CD8-positive, alpha-beta memory T cell (primary cell): ENCODE measurements around the gene STIL. TPM values are rescaled to one million over a fixed set of nuclear protein-coding genes. Genes with fewer than 3 reads are reported as not detected.
"Not testable (repeated sequence)": the region's sequence is repeated elsewhere in the genome, so short reads cannot be mapped to it uniquely, and the experiment has no call there.

ENCODE experiments used
- CTCF ChIA-PET: fragments of 350-600 bp; sonication (Branson Sonifier 250); formaldehyde crosslinking; loops from one replicate; lab custom pipeline; 2021; ENCODE audit warnings: antibody characterized with exemption; lab: Charles Lee
- POLR2A ChIA-PET: fragments of 350-600 bp; sonication (Branson Sonifier 250); formaldehyde crosslinking; loops from one replicate; lab custom pipeline; 2021; ENCODE audit warnings: antibody characterized with exemption; lab: Charles Lee
- DNase-seq, 5 donors: peaks; one replicate each; pipeline versions ENCODE4 v3.0.0 to v3.0.0-alpha.2; 2020 to 2022; ENCODE audit warnings: mixed read lengths in 1 of 5
- H3K27ac ChIP-seq: one replicate; pipeline ENCODE4 v1.7.0; 2013; ENCODE audit warnings: low read depth, mild to moderate bottlenecking, low read length, moderate library complexity
- H3K27me3 ChIP-seq: 2 replicates; pipeline ENCODE4 v1.7.0; 2013; ENCODE audit warnings: low read length, mild to moderate bottlenecking; ENCODE audit not compliant: insufficient read depth, poor library complexity, severe bottlenecking
- H3K36me3 ChIP-seq: 2 replicates; pipeline ENCODE4 v1.7.0; 2013; ENCODE audit warnings: mild to moderate bottlenecking, low read length, moderate library complexity; ENCODE audit not compliant: insufficient read depth
- H3K4me1 ChIP-seq: 2 replicates; pipeline ENCODE4 v1.7.0; 2013; ENCODE audit warnings: mild to moderate bottlenecking, low read length, moderate library complexity; ENCODE audit not compliant: insufficient read depth
- H3K4me3 ChIP-seq: 2 replicates; pipeline ENCODE4 v1.7.0; 2013; ENCODE audit warnings: mild to moderate bottlenecking, low read length
- H3K9me3 ChIP-seq: 2 replicates; pipeline ENCODE4 v1.7.0; 2013; ENCODE audit warnings: mild to moderate bottlenecking, low read length
- H3K27ac Mint-ChIP-seq, 8 donors: one replicate each; pipeline ENCODE4 v1.8.0; 2020 to 2021; ENCODE audit warnings: mixed read lengths in 8 of 8, mild to moderate bottlenecking in 6 of 8, inconsistent platforms in 3 of 8, moderate library complexity in 3 of 8
- H3K27me3 Mint-ChIP-seq, 2 donors: one replicate each; pipeline ENCODE4 v1.8.0; 2020 to 2021; ENCODE audit warnings: mixed read lengths in 2 of 2, mild to moderate bottlenecking in 1 of 2, moderate library complexity in 1 of 2
- H3K36me3 Mint-ChIP-seq, 3 donors: one replicate each; pipeline ENCODE4 v1.8.0; 2020 to 2021; ENCODE audit warnings: mixed read lengths in 3 of 3, inconsistent platforms in 1 of 3, mild to moderate bottlenecking in 1 of 3
- H3K4me1 Mint-ChIP-seq, 3 donors: one replicate each; pipeline ENCODE4 v1.8.0; 2020 to 2021; ENCODE audit warnings: mixed read lengths in 3 of 3, inconsistent platforms in 1 of 3, mild to moderate bottlenecking in 1 of 3
- H3K4me3 Mint-ChIP-seq, 7 donors: one replicate each; pipeline ENCODE4 v1.8.0; 2020 to 2021; ENCODE audit warnings: mixed read lengths in 7 of 7, mild to moderate bottlenecking in 6 of 7, moderate library complexity in 4 of 7, inconsistent platforms in 2 of 7
- H3K9me3 Mint-ChIP-seq, 5 donors: one replicate each; pipeline ENCODE4 v1.8.0; 2020 to 2022; ENCODE audit warnings: mixed read lengths in 5 of 5, mild to moderate bottlenecking in 3 of 5, moderate library complexity in 2 of 5, inconsistent platforms in 1 of 5
- polyA plus RNA-seq: library from polyadenylated mRNA; unstranded; fragments of 300-500 nt; fragmentation: Illumina TruSeq; gene quantifications from one replicate; pipeline ENCODE4 v1.2.3, GENCODE V29; 2021
- total RNA-seq, 2 experiments: library from RNA; stranded (reverse); gene quantifications; one replicate each; pipeline ENCODE4 v1.2.3, GENCODE V29; 2021

The STIL gene
- total and polyA plus RNA-seq, 3 experiments from 2014 or later: 0.15 to 19.1 (median 18.4) TPM

DNA sequence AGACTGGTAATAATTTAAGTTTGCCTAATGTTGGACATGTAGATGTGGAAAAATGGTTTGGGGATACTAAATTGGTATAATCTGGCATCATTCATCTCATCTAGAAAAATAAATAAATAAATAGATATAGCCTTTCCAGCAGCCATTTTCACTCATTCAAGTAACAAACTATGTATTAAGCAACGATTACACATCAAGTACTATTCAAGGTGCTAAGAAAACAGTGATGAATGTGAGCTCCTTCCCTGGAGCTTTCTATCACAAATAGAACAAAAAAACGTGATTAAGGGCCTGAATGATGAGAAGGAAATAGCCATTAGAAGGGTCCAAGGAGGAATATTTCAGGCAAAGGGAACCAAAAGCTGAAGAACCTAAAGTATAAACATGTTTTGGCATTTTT is 37.1 kb downstream of the STIL start:
- Histone ChIP-seq H3K27me3 (no peaks in the 10 kb centered on the region), H3K4me3 (no peak overlapping the region), H3K36me3 (no peaks in the 10 kb centered on the region), H3K27ac (no peak overlapping the region), H3K4me1 (no peaks in the 10 kb centered on the region), H3K9me3 (no peaks in the 10 kb centered on the region)
- Mint-ChIP-seq H3K4me3 (no peak overlapping the region), H3K27ac (peak overlapping the region in 1 of 8 donors; percentile 35), H3K4me1 (peaks cover 0 to 4% (median 0%) of the 10 kb centered on the region in 3 donors), H3K9me3 (no peaks in the 10 kb centered on the region), H3K36me3 (peaks cover 0 to 6% (median 6%) of the 10 kb centered on the region in 3 donors), H3K27me3 (no peaks in the 10 kb centered on the region)
- ChIA-PET CTCF (no interaction called here), POLR2A (interaction anchor here (1.0 kb wide), 1 partner anchor 38 kb away, joined by 3 read pairs; no protein-coding TSS in a partner anchor)
- no peak for DNase-seq

DNA sequence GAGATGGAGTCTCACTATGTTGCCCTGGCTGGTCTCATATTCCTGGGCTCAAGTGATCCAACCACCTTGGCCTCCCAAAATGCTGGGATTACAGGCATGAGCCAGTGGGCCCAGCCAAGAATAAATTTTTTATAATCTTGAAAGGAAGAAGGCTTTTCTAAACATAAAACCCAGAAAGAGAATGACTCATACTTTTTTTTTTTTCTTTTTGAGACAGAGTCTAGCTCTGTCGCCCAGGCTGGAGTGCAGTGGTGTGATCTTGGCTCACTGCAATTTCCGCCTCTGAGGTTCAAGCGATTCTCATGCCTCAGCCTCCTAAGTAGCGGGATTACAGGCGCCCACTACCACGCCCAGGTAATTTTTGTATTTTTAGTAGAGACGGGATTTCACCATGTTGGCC is 38.1 kb downstream of the STIL start:
- not testable (repeated sequence) for H3K4me1 Mint-ChIP-seq, H3K27me3 Mint-ChIP-seq
- CTCF ChIA-PET: interaction anchor here (1.5 kb wide), 1 partner anchor 13 kb away, joined by 3 read pairs; no protein-coding TSS in a partner anchor

GRCh38 chr1:47265529-47265928 is 48.4 kb downstream of the STIL start:
- CTCF ChIA-PET: interaction anchor here (1.4 kb wide), 1 partner anchor 171 kb away, joined by 3 read pairs; no protein-coding TSS in a partner anchor
- H3K9me3 Mint-ChIP-seq, H3K4me3 Mint-ChIP-seq, H3K27me3 Mint-ChIP-seq, H3K27ac ChIP-seq, H3K9me3 ChIP-seq, H3K27ac Mint-ChIP-seq, H3K4me1 Mint-ChIP-seq, DNase-seq, POLR2A ChIA-PET, H3K36me3 ChIP-seq, H3K27me3 ChIP-seq, H3K36me3 Mint-ChIP-seq, H3K4me3 ChIP-seq, H3K4me1 ChIP-seq: not testable (repeated sequence)

More for the DNA sequence above, 38.1 kb downstream of the STIL start:
- H3K9me3 ChIP-seq, H3K27me3 ChIP-seq, H3K4me3 Mint-ChIP-seq, H3K9me3 Mint-ChIP-seq, H3K36me3 Mint-ChIP-seq, H3K4me1 ChIP-seq, H3K36me3 ChIP-seq, H3K4me3 ChIP-seq, DNase-seq, H3K27ac ChIP-seq: not testable (repeated sequence)
- POLR2A ChIA-PET: interaction anchor here (1.0 kb wide), 1 partner anchor 39 kb away, joined by 3 read pairs; no protein-coding TSS in a partner anchor
- H3K27ac Mint-ChIP-seq: peak overlapping the region in 1 of 8 donors; percentile 51

GRCh38 chr1:47262787-47263413 is 51.0 kb downstream of the STIL start:
- ChIA-PET POLR2A (no interaction called here), CTCF (interaction anchor here (0.8 to 2.5 kb wide), 7 partner anchors 9 to 175 kb away, joined by 3 to 16 read pairs (median 4); partner anchors contain the start of gene FOXD2)
- Histone ChIP-seq H3K27ac (no peak overlapping the region), H3K36me3 (no peaks in the 10 kb centered on the region), H3K9me3 (no peaks in the 10 kb centered on the region), H3K4me3 (no peak overlapping the region), H3K4me1 (no peaks in the 10 kb centered on the region), H3K27me3 (no peaks in the 10 kb centered on the region)
- peak in 1 of 5 donors; percentile 3 for DNase-seq
- H3K27ac Mint-ChIP-seq: no peak overlapping the region
- H3K4me3 Mint-ChIP-seq: no peak overlapping the region
- H3K27me3 Mint-ChIP-seq: no peaks in the 10 kb centered on the region
- H3K4me1 Mint-ChIP-seq: no peaks in the 10 kb centered on the region
- no peaks in the 10 kb centered on the region for H3K36me3 Mint-ChIP-seq
- no peaks in the 10 kb centered on the region for H3K9me3 Mint-ChIP-seq

DNA sequence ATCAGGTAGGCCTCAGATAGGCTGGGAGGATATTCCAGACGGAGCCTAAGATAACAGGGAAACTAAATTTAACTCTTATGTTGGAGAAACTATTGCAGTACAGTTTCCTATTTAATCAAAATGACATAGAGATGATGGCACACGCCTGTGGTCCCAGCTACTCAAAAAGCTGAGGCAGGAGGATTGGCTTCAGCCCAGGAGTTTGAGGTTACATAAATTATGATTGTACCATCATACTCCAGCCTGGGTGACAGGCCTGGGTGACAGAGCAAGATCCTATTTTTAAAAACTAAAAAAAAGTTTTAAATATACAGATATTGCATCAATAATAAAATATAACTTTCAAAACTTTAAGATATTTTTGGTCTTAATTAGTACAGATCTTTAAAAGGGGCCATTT is 56.7 kb downstream of the STIL start:
- H3K27ac ChIP-seq: no peak overlapping the region
- Mint-ChIP-seq H3K36me3 (no peaks in the 10 kb centered on the region), H3K27me3 (no peaks in the 10 kb centered on the region), H3K27ac (no peak overlapping the region), H3K9me3 (no peaks in the 10 kb centered on the region), H3K4me1 (no peaks in the 10 kb centered on the region), H3K4me3 (no peak overlapping the region)
- ChIA-PET CTCF (no interaction called here), POLR2A (no interaction called here)
- no peak overlapping the region for H3K4me3 ChIP-seq
- no peaks in the 10 kb centered on the region for H3K4me1 ChIP-seq
- DNase-seq: no peak
- H3K36me3 ChIP-seq: no peaks in the 10 kb centered on the region
- H3K27me3 ChIP-seq: no peaks in the 10 kb centered on the region
- no peaks in the 10 kb centered on the region for H3K9me3 ChIP-seq

DNA sequence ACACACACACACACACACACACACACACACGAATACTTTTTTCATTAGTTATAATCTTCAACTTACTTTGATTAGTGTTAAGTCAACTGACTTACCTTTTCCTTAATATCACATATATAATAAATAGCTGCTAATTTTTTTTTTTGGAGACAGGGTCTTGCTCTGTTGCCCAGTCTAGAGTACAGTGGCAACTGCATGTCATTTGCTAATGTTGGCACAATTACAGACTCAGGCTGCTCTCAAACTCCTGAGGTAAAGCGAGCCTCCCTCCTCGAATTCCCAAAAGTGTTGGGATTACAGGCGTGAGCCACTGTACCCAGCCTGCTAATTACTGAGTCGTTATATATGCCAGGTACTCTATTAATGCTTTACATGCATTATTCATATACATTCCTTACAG is 61.2 kb downstream of the STIL start:
- no peak overlapping the region for H3K4me3 ChIP-seq
- POLR2A ChIA-PET: no interaction called here
- no peaks in the 10 kb centered on the region for H3K36me3 ChIP-seq
- Mint-ChIP-seq H3K36me3 (peaks cover 0 to 3% (median 0%) of the 10 kb centered on the region in 3 donors), H3K4me3 (no peak overlapping the region), H3K9me3 (no peaks in the 10 kb centered on the region), H3K4me1 (no peaks in the 10 kb centered on the region), H3K27ac (no peak overlapping the region), H3K27me3 (no peaks in the 10 kb centered on the region)
- H3K4me1 ChIP-seq: no peaks in the 10 kb centered on the region
- no peaks in the 10 kb centered on the region for H3K9me3 ChIP-seq
- CTCF ChIA-PET: interaction anchor here (1.0 to 2.3 kb wide), 2 partner anchors 10 to 74 kb away, joined by 3 to 6 read pairs; no protein-coding TSS in a partner anchor
- H3K27ac ChIP-seq: no peak overlapping the region
- no peaks in the 10 kb centered on the region for H3K27me3 ChIP-seq
- DNase-seq: no peak

DNA sequence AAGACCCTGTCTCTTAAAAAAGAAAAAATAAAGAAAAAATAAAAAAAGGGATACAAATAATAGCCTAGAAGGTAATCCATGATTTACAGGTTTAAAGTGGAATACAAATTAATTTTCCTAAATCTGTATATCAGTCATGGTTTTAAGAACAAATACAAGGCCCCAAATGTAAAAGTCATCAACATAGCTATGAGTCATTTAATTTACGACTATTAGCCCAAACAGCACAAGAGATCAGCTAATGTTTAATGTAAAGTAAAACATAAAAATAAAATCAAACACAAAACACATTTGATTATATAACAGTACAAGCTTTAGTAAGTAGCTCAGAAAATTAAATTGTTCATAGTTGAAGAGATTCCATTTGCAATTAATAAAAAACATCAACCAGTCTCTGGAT is 61.6 kb downstream of the STIL start:
- H3K9me3 Mint-ChIP-seq: no peaks in the 10 kb centered on the region
- Histone ChIP-seq H3K27ac (no peak overlapping the region), H3K27me3 (no peaks in the 10 kb centered on the region), H3K4me3 (no peak overlapping the region), H3K9me3 (no peaks in the 10 kb centered on the region), H3K4me1 (no peaks in the 10 kb centered on the region), H3K36me3 (no peaks in the 10 kb centered on the region)
- no peaks in the 10 kb centered on the region for H3K4me1 Mint-ChIP-seq
- no peak overlapping the region for H3K4me3 Mint-ChIP-seq
- POLR2A ChIA-PET: no interaction called here
- no peak for DNase-seq
- H3K27ac Mint-ChIP-seq: no peak overlapping the region
- CTCF ChIA-PET: interaction anchor here (1.0 kb wide), 1 partner anchor 73 kb away, joined by 3 read pairs; no protein-coding TSS in a partner anchor
- no peaks in the 10 kb centered on the region for H3K27me3 Mint-ChIP-seq
- H3K36me3 Mint-ChIP-seq: peaks cover 0 to 3% (median 0%) of the 10 kb centered on the region in 3 donors

DNA sequence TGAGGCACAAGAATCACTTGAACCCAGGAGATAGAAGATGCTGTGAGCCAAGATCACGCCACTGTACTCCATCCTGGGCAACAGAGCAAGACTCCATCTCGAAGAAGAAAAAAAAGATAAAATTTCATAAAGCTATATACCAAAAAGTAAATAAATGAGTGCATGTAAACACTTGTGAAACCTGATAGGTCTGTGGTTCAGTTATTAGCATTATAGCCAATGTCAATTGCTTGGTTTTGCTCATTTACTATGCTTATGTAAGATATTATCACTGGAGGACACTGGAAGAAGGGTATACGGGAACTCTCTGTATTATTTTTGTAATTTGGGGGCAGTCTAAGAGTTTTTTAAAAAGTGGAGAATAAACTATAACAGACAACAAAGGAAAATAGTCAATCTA is 64.2 kb downstream of the STIL start:
- Histone ChIP-seq H3K36me3 (no peaks in the 10 kb centered on the region), H3K4me1 (no peaks in the 10 kb centered on the region), H3K9me3 (no peaks in the 10 kb centered on the region), H3K27ac (no peak overlapping the region), H3K27me3 (no peaks in the 10 kb centered on the region), H3K4me3 (no peak overlapping the region)
- peaks cover 0 to 2% of the 10 kb centered on the region in 2 donors for H3K27me3 Mint-ChIP-seq
- no peaks in the 10 kb centered on the region for H3K4me1 Mint-ChIP-seq
- no peaks in the 10 kb centered on the region for H3K9me3 Mint-ChIP-seq
- POLR2A ChIA-PET: no interaction called here
- peaks cover 0 to 3% (median 0%) of the 10 kb centered on the region in 3 donors for H3K36me3 Mint-ChIP-seq
- CTCF ChIA-PET: no interaction called here
- H3K27ac Mint-ChIP-seq: no peak overlapping the region
- no peak for DNase-seq
- H3K4me3 Mint-ChIP-seq: no peak overlapping the region
